ENCODE data around the gene CHCHD1.
"Not testable (repeated sequence)": the region's sequence is repeated elsewhere in the genome, so short reads cannot be mapped to it uniquely, and the experiment has no call there.

The CHCHD1 gene

GRCh38 chr10:73827346-73828089, 45.7 kb downstream of the CHCHD1 start:
- no peak for DNase-seq (ENCODE audit: extremely low read depth, low read depth)
- TF ChIP-seq, protein P1, sequence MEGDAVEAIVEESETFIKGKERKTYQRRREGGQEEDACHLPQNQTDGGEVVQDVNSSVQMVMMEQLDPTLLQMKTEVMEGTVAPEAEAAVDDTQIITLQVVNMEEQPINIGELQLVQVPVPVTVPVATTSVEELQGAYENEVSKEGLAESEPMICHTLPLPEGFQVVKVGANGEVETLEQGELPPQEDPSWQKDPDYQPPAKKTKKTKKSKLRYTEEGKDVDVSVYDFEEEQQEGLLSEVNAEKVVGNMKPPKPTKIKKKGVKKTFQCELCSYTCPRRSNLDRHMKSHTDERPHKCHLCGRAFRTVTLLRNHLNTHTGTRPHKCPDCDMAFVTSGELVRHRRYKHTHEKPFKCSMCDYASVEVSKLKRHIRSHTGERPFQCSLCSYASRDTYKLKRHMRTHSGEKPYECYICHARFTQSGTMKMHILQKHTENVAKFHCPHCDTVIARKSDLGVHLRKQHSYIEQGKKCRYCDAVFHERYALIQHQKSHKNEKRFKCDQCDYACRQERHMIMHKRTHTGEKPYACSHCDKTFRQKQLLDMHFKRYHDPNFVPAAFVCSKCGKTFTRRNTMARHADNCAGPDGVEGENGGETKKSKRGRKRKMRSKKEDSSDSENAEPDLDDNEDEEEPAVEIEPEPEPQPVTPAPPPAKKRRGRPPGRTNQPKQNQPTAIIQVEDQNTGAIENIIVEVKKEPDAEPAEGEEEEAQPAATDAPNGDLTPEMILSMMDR (IDR thresholded peaks at IDR 0.05; ENCODE audit: low read depth, low read length), result no peak

GRCh38 chr10:73828161-73828560, 46.3 kb downstream of the CHCHD1 start:
- TF ChIP-seq, protein P1 (IDR thresholded peaks at IDR 0.05; ENCODE audit: low read depth, low read length), result no peak
- no peak for DNase-seq (ENCODE audit: extremely low read depth, low read depth)

GRCh38 chr10:73829090-73829489, 47.2 kb downstream of the CHCHD1 start:
- not testable (repeated sequence) for DNase-seq (ENCODE audit: extremely low read depth, low read depth)
